Naive thymus-derived CD4-positive, alpha-beta T cell (primary cell): ENCODE measurements around the gene RPS6KA3. TPM values are rescaled to one million over a fixed set of nuclear protein-coding genes. Genes with fewer than 3 reads are reported as not detected.

ENCODE experiments used
- ATAC-seq: fragments of 150-1000 bp; cut with Tn5 transposase; 2 replicates; pipeline ENCODE4 v1.10.0; 2021; ENCODE audit warnings: mild to moderate bottlenecking, moderate library complexity
- CTCF ChIA-PET: fragments of 350-600 bp; sonication (Branson Sonifier 250); formaldehyde crosslinking; loops from one replicate; lab custom pipeline; 2021; ENCODE audit warnings: antibody characterized with exemption; lab: Charles Lee
- POLR2A ChIA-PET: fragments of 350-600 bp; sonication (Branson Sonifier 250); formaldehyde crosslinking; loops from one replicate; lab custom pipeline; 2021; ENCODE audit warnings: antibody characterized with exemption, inconsistent platforms; lab: Charles Lee
- DNase-seq, 9 donors: peaks; one replicate each; pipeline versions ENCODE4 v3.0.0 to v3.0.0-alpha.2; 2020 to 2022; ENCODE audit warnings: mixed read lengths in 1 of 9
- H3K27ac ChIP-seq: one replicate; pipeline ENCODE4 v1.7.0; 2013; ENCODE audit warnings: mild to moderate bottlenecking, low read depth, low read length, moderate library complexity
- H3K27me3 ChIP-seq, 2 donors: one replicate each; pipeline ENCODE4 v1.7.0; 2013; ENCODE audit warnings: low read length in 2 of 2, mild to moderate bottlenecking in 2 of 2, moderate library complexity in 2 of 2; ENCODE audit not compliant: control insufficient read depth in 2 of 2, insufficient read depth in 2 of 2
- H3K36me3 ChIP-seq, 3 experiments: 1 replicate in 2 of 3; 2 replicates in 1 of 3; pipeline ENCODE4 v1.7.0; 2013; ENCODE audit warnings: low read length in 3 of 3, mild to moderate bottlenecking in 3 of 3, moderate library complexity in 1 of 3; ENCODE audit not compliant: insufficient read depth in 3 of 3, control insufficient read depth in 2 of 3
- H3K4me1 ChIP-seq, 2 donors: one replicate each; pipeline ENCODE4 v1.7.0; 2013; ENCODE audit warnings: low read length in 2 of 2, mild to moderate bottlenecking in 2 of 2, moderate library complexity in 1 of 2; ENCODE audit not compliant: control insufficient read depth in 2 of 2, insufficient read depth in 2 of 2
- H3K4me3 ChIP-seq: 2 replicates; pipeline ENCODE4 v1.7.0; 2013; ENCODE audit warnings: mild to moderate bottlenecking, low read length
- H3K9me3 ChIP-seq, 3 experiments: 1 replicate in 2 of 3; 2 replicates in 1 of 3; pipeline ENCODE4 v1.7.0; 2013; ENCODE audit warnings: low read length in 3 of 3; ENCODE audit not compliant: control insufficient read depth in 2 of 3
- H3K27ac Mint-ChIP-seq, 9 donors: one replicate each; pipeline ENCODE4 v1.8.0; 2020 to 2022; ENCODE audit warnings: mixed read lengths in 9 of 9, mild to moderate bottlenecking in 8 of 9, moderate library complexity in 5 of 9, inconsistent platforms in 2 of 9
- H3K27me3 Mint-ChIP-seq, 5 donors: one replicate each; pipeline ENCODE4 v1.8.0; 2021 to 2022; ENCODE audit warnings: mixed read lengths in 5 of 5, mild to moderate bottlenecking in 1 of 5
- H3K36me3 Mint-ChIP-seq, 5 donors: one replicate each; pipeline ENCODE4 v1.8.0; 2020 to 2022; ENCODE audit warnings: mixed read lengths in 5 of 5, mild to moderate bottlenecking in 3 of 5, inconsistent platforms in 1 of 5
- H3K4me1 Mint-ChIP-seq, 7 donors: one replicate each; pipeline ENCODE4 v1.8.0; 2020 to 2022; ENCODE audit warnings: mixed read lengths in 7 of 7, mild to moderate bottlenecking in 3 of 7, inconsistent platforms in 1 of 7
- H3K4me3 Mint-ChIP-seq, 10 donors: one replicate each; pipeline ENCODE4 v1.8.0; 2020 to 2022; ENCODE audit warnings: mild to moderate bottlenecking in 10 of 10, mixed read lengths in 10 of 10, moderate library complexity in 6 of 10, inconsistent platforms in 2 of 10
- H3K9me3 Mint-ChIP-seq, 11 donors: one replicate each; pipeline ENCODE4 v1.8.0; 2020 to 2022; ENCODE audit warnings: mixed read lengths in 11 of 11, mild to moderate bottlenecking in 4 of 11, inconsistent platforms in 1 of 11, moderate library complexity in 1 of 11
- intact Hi-C, 2 donors: fragments of 100-400 bp; cut with micrococcal nuclease; formaldehyde crosslinking; loops; one replicate each; pipeline ENCODE4 v1.15.1; 2023
- polyA plus RNA-seq, 2 donors: library from polyadenylated mRNA; unstranded; fragments of 300-500 nt; fragmentation: Illumina TruSeq; gene quantifications; one replicate each; pipeline ENCODE4 v1.2.3, GENCODE V29; 2021
- total RNA-seq, 6 experiments: library from RNA in 5 of 6; stranded (reverse) in 5 of 6; gene quantifications; 1 replicate in 5 of 6; 2 replicates in 1 of 6; pipeline ENCODE4 v1.2.3 and lab custom pipeline; 2021 to 2026

The RPS6KA3 gene
- total and polyA plus RNA-seq, 7 experiments from 2014 or later = 25.2 to 77.9 (median 71.6) TPM

- Mint-ChIP-seq H3K27ac (peak overlapping the region in 6 of 9 donors; percentile 12 to 36 (median 24)), H3K9me3 (peaks cover 0 to 7% (median 0%) of the 10 kb centered on the region in 11 donors), H3K4me1 (peaks cover 5 to 46% (median 32%) of the 10 kb centered on the region in 7 donors), H3K36me3 (peaks cover 0 to 14% (median 5%) of the 10 kb centered on the region in 5 donors), H3K4me3 (peak overlapping the region in 1 of 10 donors; percentile 9), H3K27me3 (no peaks in the 10 kb centered on the region)
- ATAC-seq (no peak), DNase-seq (no peak)
- Histone ChIP-seq H3K27me3 (no peaks in the 10 kb centered on the region), H3K9me3 (no peaks in the 10 kb centered on the region), H3K36me3 (no peaks in the 10 kb centered on the region), H3K4me3 (no peak overlapping the region), H3K27ac (no peak overlapping the region), H3K4me1 (peaks cover 11 to 18% of the 10 kb centered on the region in 2 donors)
- intact Hi-C loops = loop anchor here in 1 of 2 donors (1.0 kb wide), 1 partner anchor 8 kb away; no protein-coding TSS in a partner anchor
- CTCF ChIA-PET = no interaction called here
- POLR2A ChIA-PET = no interaction called here
Measured at GRCh38 chrX:20248592-20249192, 18.0 kb downstream of the RPS6KA3 start.

- no peak overlapping the region for H3K4me3 ChIP-seq
- H3K4me3 Mint-ChIP-seq = no peak overlapping the region
- no peaks in the 10 kb centered on the region for H3K27me3 ChIP-seq
- H3K9me3 Mint-ChIP-seq = peaks cover 0 to 8% (median 2%) of the 10 kb centered on the region in 11 donors
- peaks cover 0 to 14% (median 9%) of the 10 kb centered on the region in 5 donors for H3K36me3 Mint-ChIP-seq
- no peak overlapping the region for H3K27ac ChIP-seq
- H3K9me3 ChIP-seq = no peaks in the 10 kb centered on the region
- peaks cover 0 to 51% (median 38%) of the 10 kb centered on the region in 7 donors for H3K4me1 Mint-ChIP-seq
- H3K4me1 ChIP-seq = peaks cover 0 to 6% of the 10 kb centered on the region in 2 donors
- H3K36me3 ChIP-seq = no peaks in the 10 kb centered on the region
- DNase-seq (no peak), ATAC-seq (no peak)
- H3K27me3 Mint-ChIP-seq = no peaks in the 10 kb centered on the region
- CTCF ChIA-PET = no interaction called here
- H3K27ac Mint-ChIP-seq = no peak overlapping the region
- POLR2A ChIA-PET = no interaction called here
- intact Hi-C loops = loop anchor here in 1 of 2 donors (5.0 kb wide), 1 partner anchor 63 kb away; no protein-coding TSS in a partner anchor
Measured at GRCh38 chrX:20244931-20245330, 21.8 kb downstream of the RPS6KA3 start.

DNA sequence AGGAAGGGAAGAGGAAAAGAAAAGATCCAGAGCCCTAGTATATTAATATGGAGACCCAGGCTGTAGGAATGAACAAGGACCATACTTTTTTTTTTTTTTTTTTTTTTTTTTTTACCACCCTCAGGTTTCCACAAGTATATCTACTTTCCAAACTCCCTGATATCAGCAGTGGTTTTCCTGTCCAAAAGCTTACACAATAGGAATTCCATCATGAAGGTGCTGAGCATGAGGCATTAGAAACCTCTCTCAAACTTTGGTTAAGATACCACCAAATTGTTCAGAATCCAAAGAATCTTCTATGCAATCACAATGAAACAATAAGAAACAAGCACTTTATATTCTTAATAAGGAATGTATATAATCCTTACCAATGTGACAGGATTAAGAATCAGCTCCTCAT is 26.5 kb downstream of the RPS6KA3 start:
- DNase-seq (no peak), ATAC-seq (no peak)
- no peak overlapping the region for H3K27ac ChIP-seq
- Mint-ChIP-seq H3K4me1 (peaks cover 12 to 46% (median 33%) of the 10 kb centered on the region in 7 donors), H3K27me3 (no peaks in the 10 kb centered on the region), H3K4me3 (no peak overlapping the region), H3K27ac (peak overlapping the region in 1 of 9 donors; percentile 3), H3K36me3 (peaks cover 4 to 36% (median 29%) of the 10 kb centered on the region in 5 donors), H3K9me3 (peaks cover 0 to 20% (median 7%) of the 10 kb centered on the region in 11 donors)
- intact Hi-C loops = loop anchor here (1.0 to 5.0 kb wide), 2 partner anchors 8 to 58 kb away; no protein-coding TSS in a partner anchor
- H3K27me3 ChIP-seq = no peaks in the 10 kb centered on the region
- ChIA-PET POLR2A (no interaction called here), CTCF (no interaction called here)
- no peak overlapping the region for H3K4me3 ChIP-seq
- H3K36me3 ChIP-seq = no peaks in the 10 kb centered on the region
- H3K4me1 ChIP-seq = no peaks in the 10 kb centered on the region
- H3K9me3 ChIP-seq = no peaks in the 10 kb centered on the region

GRCh38 chrX:20237864-20238263 is 28.8 kb downstream of the RPS6KA3 start:
- Histone ChIP-seq H3K27me3 (no peaks in the 10 kb centered on the region), H3K36me3 (peaks cover 0 to under 1% (median 0%) of the 10 kb centered on the region in 3 experiments), H3K4me1 (no peaks in the 10 kb centered on the region), H3K27ac (no peak overlapping the region), H3K4me3 (no peak overlapping the region), H3K9me3 (no peaks in the 10 kb centered on the region)
- Mint-ChIP-seq H3K9me3 (peaks cover 0 to 23% (median 7%) of the 10 kb centered on the region in 11 donors), H3K36me3 (peaks cover 4 to 42% (median 35%) of the 10 kb centered on the region in 5 donors), H3K4me3 (no peak overlapping the region), H3K4me1 (peaks cover 12 to 44% (median 27%) of the 10 kb centered on the region in 7 donors), H3K27ac (peak overlapping the region in 1 of 9 donors; percentile 9), H3K27me3 (no peaks in the 10 kb centered on the region)
- POLR2A ChIA-PET = interaction anchor here (0.6 kb wide), 1 partner anchor 56 kb away, joined by 3 read pairs; no protein-coding TSS in a partner anchor
- DNase-seq (no peak), ATAC-seq (no peak)
- intact Hi-C loops = no loop called here
- CTCF ChIA-PET = no interaction called here

DNA sequence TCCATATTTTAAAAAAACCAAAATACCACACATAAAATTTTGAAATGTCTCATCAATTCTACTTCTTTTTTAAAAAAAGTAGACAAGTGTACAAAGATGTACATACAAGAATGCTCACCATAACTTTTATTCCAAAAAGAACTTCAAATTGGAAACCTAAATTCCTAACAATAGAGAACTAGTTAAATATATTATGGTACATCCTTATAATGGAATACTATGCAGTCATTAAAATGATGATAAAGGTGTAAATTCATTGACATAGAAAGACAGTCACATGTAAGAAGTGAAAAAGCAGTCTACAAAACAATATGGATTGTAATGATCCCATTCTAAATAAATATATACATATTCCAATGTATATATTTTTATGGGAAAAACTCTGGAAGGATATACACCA is 31.0 kb downstream of the RPS6KA3 start:
- no peaks in the 10 kb centered on the region for H3K27me3 Mint-ChIP-seq
- intact Hi-C loops = no loop called here
- ATAC-seq (no peak), DNase-seq (no peak)
- H3K36me3 Mint-ChIP-seq = peaks cover 4 to 45% (median 39%) of the 10 kb centered on the region in 5 donors
- ChIA-PET POLR2A (no interaction called here), CTCF (no interaction called here)
- Histone ChIP-seq H3K27me3 (no peaks in the 10 kb centered on the region), H3K4me3 (no peak overlapping the region), H3K27ac (no peak overlapping the region), H3K9me3 (no peaks in the 10 kb centered on the region), H3K36me3 (peaks cover 0 to 4% (median 0%) of the 10 kb centered on the region in 3 experiments), H3K4me1 (no peaks in the 10 kb centered on the region)
- peaks cover 11 to 31% (median 19%) of the 10 kb centered on the region in 7 donors for H3K4me1 Mint-ChIP-seq
- peaks cover 0 to 15% (median 5%) of the 10 kb centered on the region in 11 donors for H3K9me3 Mint-ChIP-seq
- H3K4me3 Mint-ChIP-seq = no peak overlapping the region
- no peak overlapping the region for H3K27ac Mint-ChIP-seq

GRCh38 chrX:20233336-20233735 is 33.4 kb downstream of the RPS6KA3 start:
- peaks cover 15 to 50% (median 35%) of the 10 kb centered on the region in 5 donors for H3K36me3 Mint-ChIP-seq

More at GRCh38 chrX:20233336-20233735, 33.4 kb downstream of the RPS6KA3 start:
- Histone ChIP-seq H3K4me1 (no peaks in the 10 kb centered on the region), H3K9me3 (no peaks in the 10 kb centered on the region), H3K4me3 (no peak overlapping the region), H3K36me3 (peaks cover 0 to 4% (median 3%) of the 10 kb centered on the region in 3 experiments), H3K27ac (no peak overlapping the region), H3K27me3 (no peaks in the 10 kb centered on the region)
- H3K9me3 Mint-ChIP-seq = peaks cover 0 to 15% (median 6%) of the 10 kb centered on the region in 11 donors
- no peak for DNase-seq
- ChIA-PET POLR2A (no interaction called here), CTCF (no interaction called here)
- H3K27ac Mint-ChIP-seq = peak overlapping the region in 1 of 9 donors; percentile 10
- H3K4me1 Mint-ChIP-seq = peaks cover 8 to 40% (median 23%) of the 10 kb centered on the region in 7 donors
- H3K4me3 Mint-ChIP-seq = no peak overlapping the region
- no peaks in the 10 kb centered on the region for H3K27me3 Mint-ChIP-seq
- intact Hi-C loops = no loop called here
- no peak for ATAC-seq
